Measurements from ENCODE around the gene CSNK1A1L.

DNA sequence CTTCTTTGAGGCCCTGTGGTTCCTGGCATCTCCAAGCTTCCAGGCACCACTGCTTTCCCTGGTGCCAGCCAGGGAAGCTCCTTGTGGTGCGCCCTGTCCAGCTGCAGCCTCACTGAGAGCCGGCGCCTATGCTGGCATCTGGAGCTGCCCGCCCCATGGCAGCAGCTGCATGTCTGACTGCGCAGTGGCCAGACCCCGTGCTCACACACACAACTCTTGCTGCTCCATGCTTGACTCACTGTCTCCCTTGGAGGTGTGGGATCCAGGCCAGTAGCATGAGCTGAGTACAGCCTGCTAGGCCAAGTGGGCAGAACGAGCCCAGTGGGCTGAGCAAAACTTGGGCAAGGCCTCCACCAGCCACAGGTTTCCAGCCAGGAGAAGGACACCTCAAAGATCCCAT lies 34.5 kb downstream of the CSNK1A1L start:
- TF ChIP-seq, protein P1, sequence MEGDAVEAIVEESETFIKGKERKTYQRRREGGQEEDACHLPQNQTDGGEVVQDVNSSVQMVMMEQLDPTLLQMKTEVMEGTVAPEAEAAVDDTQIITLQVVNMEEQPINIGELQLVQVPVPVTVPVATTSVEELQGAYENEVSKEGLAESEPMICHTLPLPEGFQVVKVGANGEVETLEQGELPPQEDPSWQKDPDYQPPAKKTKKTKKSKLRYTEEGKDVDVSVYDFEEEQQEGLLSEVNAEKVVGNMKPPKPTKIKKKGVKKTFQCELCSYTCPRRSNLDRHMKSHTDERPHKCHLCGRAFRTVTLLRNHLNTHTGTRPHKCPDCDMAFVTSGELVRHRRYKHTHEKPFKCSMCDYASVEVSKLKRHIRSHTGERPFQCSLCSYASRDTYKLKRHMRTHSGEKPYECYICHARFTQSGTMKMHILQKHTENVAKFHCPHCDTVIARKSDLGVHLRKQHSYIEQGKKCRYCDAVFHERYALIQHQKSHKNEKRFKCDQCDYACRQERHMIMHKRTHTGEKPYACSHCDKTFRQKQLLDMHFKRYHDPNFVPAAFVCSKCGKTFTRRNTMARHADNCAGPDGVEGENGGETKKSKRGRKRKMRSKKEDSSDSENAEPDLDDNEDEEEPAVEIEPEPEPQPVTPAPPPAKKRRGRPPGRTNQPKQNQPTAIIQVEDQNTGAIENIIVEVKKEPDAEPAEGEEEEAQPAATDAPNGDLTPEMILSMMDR (IDR thresholded peaks at IDR 0.05) = no peak
- no peak for TF ChIP-seq POLR2A (IDR thresholded peaks at IDR 0.05)

Measured in heart left ventricle (tissue), 13 donors.